GM23248 (cell line): ENCODE results near the gene NEU4.

Experiments
- EZH2 ChIP-seq: fragments of 200-600 bp; sonication (generic); IDR thresholded peaks from 2 replicates; pipeline ENCODE4 v1.6.1; 2018; ENCODE audit warnings: antibody characterized with exemption, mild to moderate bottlenecking; ENCODE audit not compliant: insufficient read depth, poor library complexity, severe bottlenecking
- EZH2phosphoT487 ChIP-seq: fragments of 200-600 bp; sonication (generic); IDR thresholded peaks from 2 replicates; pipeline ENCODE4 v1.6.1; 2018; ENCODE audit warnings: antibody characterized with exemption, moderate library complexity, mild to moderate bottlenecking, low read depth; ENCODE audit not compliant: insufficient read depth

DNA sequence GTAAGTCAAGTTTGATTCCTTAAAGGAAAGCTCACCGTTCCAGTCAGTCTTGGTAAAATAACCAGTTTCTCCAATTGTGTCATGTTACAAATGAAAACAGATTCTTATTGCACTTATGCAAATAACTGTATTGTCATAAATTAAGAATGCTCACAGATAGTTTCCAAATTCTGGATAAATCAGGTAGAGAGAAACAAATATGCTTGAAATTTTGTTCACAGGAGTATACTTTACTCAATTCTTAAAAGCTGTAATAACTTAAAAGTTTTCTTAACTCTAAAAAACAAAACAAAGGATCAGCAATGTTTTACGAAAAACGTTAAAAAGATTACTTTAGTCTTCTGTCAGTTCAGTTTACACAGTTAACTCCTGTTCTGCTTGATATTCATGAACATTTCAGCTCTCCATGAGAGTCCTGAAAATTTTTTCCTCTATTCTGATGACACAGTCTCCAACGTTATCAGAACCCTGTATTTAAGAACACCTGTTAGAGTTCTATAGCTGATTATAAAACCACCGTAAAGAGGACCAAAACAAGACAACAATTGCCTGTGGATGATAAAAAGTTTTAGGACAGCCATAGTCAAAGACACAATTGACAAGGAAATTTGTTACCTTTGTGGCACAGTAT, 27.9 kb upstream of the NEU4 start:
- no peak for TF ChIP-seq EZH2
- TF ChIP-seq EZH2phosphoT487 = no peak
